Stimulated activated naive CD8-positive, alpha-beta T cell treated with anti-CD3 and anti-CD28 coated beads, Interleukin-15, Interleukin-2, amounts not matched to agents 100 ng/mL and 50 ng/mL, for 24 hours (primary cell): ENCODE data around the gene INSM2.

Experiments used
- H3K27ac Mint-ChIP-seq: one replicate; pipeline ENCODE4 v1.8.0; 2021; ENCODE audit warnings: mild to moderate bottlenecking, mixed read lengths
- H3K27me3 Mint-ChIP-seq: one replicate; pipeline ENCODE4 v1.8.0; 2021; ENCODE audit warnings: mixed read lengths
- H3K36me3 Mint-ChIP-seq: one replicate; pipeline ENCODE4 v1.8.0; 2021; ENCODE audit warnings: low read depth, mixed read lengths
- H3K4me1 Mint-ChIP-seq: one replicate; pipeline ENCODE4 v1.8.0; 2021; ENCODE audit warnings: low read depth, mixed read lengths
- H3K4me3 Mint-ChIP-seq: one replicate; pipeline ENCODE4 v1.8.0; 2021; ENCODE audit warnings: mild to moderate bottlenecking, mixed read lengths
- H3K9me3 Mint-ChIP-seq: one replicate; pipeline ENCODE4 v1.8.0; 2021; ENCODE audit warnings: mixed read lengths

The INSM2 gene

GRCh38 chr14:35571598-35571997, 37.6 kb downstream of the INSM2 start:
- no peaks in the 10 kb centered on the region for H3K4me1 Mint-ChIP-seq
- H3K36me3 Mint-ChIP-seq, result peaks cover 16% of the 10 kb centered on the region

GRCh38 chr14:35573911-35574310, 39.9 kb downstream of the INSM2 start:
- Mint-ChIP-seq H3K9me3 (no peaks in the 10 kb centered on the region), H3K27me3 (no peaks in the 10 kb centered on the region), H3K4me1 (no peaks in the 10 kb centered on the region), H3K4me3 (no peak overlapping the region), H3K36me3 (peaks cover 19% of the 10 kb centered on the region), H3K27ac (no peak overlapping the region)

More at GRCh38 chr14:35571598-35571997, 37.6 kb downstream of the INSM2 start:
- no peaks in the 10 kb centered on the region for H3K9me3 Mint-ChIP-seq
- no peak overlapping the region for H3K4me3 Mint-ChIP-seq
- no peaks in the 10 kb centered on the region for H3K27me3 Mint-ChIP-seq
- no peak overlapping the region for H3K27ac Mint-ChIP-seq

- no peak overlapping the region for H3K4me3 Mint-ChIP-seq
- H3K9me3 Mint-ChIP-seq, result no peaks in the 10 kb centered on the region
- no peak overlapping the region for H3K27ac Mint-ChIP-seq
- peaks cover 23% of the 10 kb centered on the region for H3K36me3 Mint-ChIP-seq
- no peaks in the 10 kb centered on the region for H3K27me3 Mint-ChIP-seq
- H3K4me1 Mint-ChIP-seq, result no peaks in the 10 kb centered on the region
Measured at GRCh38 chr14:35576260-35576659, 42.3 kb downstream of the INSM2 start.

GRCh38 chr14:35576856-35577255, 42.9 kb downstream of the INSM2 start:
- Mint-ChIP-seq H3K9me3 (no peaks in the 10 kb centered on the region), H3K36me3 (peaks cover 24% of the 10 kb centered on the region), H3K27ac (no peak overlapping the region), H3K4me1 (no peaks in the 10 kb centered on the region), H3K4me3 (no peak overlapping the region), H3K27me3 (no peaks in the 10 kb centered on the region)

GRCh38 chr14:35578135-35578534, 44.2 kb downstream of the INSM2 start:
- no peaks in the 10 kb centered on the region for H3K9me3 Mint-ChIP-seq
- H3K27ac Mint-ChIP-seq, result no peak overlapping the region
- H3K27me3 Mint-ChIP-seq, result no peaks in the 10 kb centered on the region
- H3K4me3 Mint-ChIP-seq, result no peak overlapping the region
- peaks cover 24% of the 10 kb centered on the region for H3K36me3 Mint-ChIP-seq
- no peaks in the 10 kb centered on the region for H3K4me1 Mint-ChIP-seq

- Mint-ChIP-seq H3K27me3 (no peaks in the 10 kb centered on the region), H3K9me3 (no peaks in the 10 kb centered on the region), H3K36me3 (peaks cover 26% of the 10 kb centered on the region), H3K4me1 (no peaks in the 10 kb centered on the region), H3K4me3 (no peak overlapping the region), H3K27ac (no peak overlapping the region)
Measured at GRCh38 chr14:35578639-35579038, 44.7 kb downstream of the INSM2 start.
